ENCODE measurements around the gene RAB11A. TPM values are rescaled to one million over a fixed set of nuclear protein-coding genes. Genes with fewer than 3 reads are reported as not detected.

RAB11A gene
- total and polyA plus RNA-seq, 2 of the 13 experiments (the other 11 are each of a cell fraction or from before 2014, with no cell fraction given) = 161 to 162 TPM

DNA sequence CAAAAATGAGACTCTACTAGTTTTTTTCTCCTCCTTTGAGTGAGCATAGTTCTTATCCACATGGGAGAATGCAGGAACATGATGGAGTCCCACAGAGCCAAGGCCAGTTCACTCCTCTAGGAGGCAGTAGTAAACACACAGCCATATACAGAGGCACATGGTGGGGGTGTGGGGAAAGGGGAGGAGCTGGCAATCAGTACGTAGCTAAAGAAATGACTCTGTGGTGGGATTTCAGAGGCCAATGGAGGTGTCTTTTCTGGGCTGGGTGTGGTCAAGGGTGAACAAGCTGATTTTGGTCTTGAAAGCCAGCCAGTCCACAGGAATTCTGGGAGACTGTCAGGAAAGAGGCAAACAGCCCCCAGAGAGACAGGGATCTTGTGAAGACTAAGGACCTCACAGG lies 6.6 kb upstream of the RAB11A start (continued):
- TF ChIP-seq, protein P1, sequence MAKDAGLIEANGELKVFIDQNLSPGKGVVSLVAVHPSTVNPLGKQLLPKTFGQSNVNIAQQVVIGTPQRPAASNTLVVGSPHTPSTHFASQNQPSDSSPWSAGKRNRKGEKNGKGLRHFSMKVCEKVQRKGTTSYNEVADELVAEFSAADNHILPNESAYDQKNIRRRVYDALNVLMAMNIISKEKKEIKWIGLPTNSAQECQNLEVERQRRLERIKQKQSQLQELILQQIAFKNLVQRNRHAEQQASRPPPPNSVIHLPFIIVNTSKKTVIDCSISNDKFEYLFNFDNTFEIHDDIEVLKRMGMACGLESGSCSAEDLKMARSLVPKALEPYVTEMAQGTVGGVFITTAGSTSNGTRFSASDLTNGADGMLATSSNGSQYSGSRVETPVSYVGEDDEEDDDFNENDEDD (CRISPR knock-in tag; IDR thresholded peaks at IDR 0.05; ENCODE audit: borderline replicate concordance) = peak; percentile 50; the same call in 1 of the 2 replicates
- TF ChIP-seq ZFP62 (CRISPR knock-in tag; IDR thresholded peaks at IDR 0.05) (no peak), SMC3 (IDR thresholded peaks at IDR 0.05; ENCODE audit: low read length) (peak; percentile 45; the same call in 1 of the 2 replicates), ZNF274 (CRISPR knock-in tag; IDR thresholded peaks at IDR 0.05) (no peak), BHLHE40 (IDR thresholded peaks at IDR 0.05; ENCODE audit: low read length) (no peak), DNMT3B (CRISPR knock-in tag; conservative IDR thresholded peaks at IDR 0.05) (no peak), NRL (CRISPR knock-in tag; IDR thresholded peaks at IDR 0.05; ENCODE audit: borderline replicate concordance) (no peak), CEBPB (IDR thresholded peaks at IDR 0.05; ENCODE audit: borderline replicate concordance, low read depth, low read length) (no peak), KDM1A (CRISPR knock-in tag; IDR thresholded peaks at IDR 0.05) (no peak), SPEN (CRISPR knock-in tag; IDR thresholded peaks at IDR 0.05; ENCODE audit: low read depth) (no peak), PAWR (CRISPR knock-in tag; IDR thresholded peaks at IDR 0.05; ENCODE audit: borderline replicate concordance) (no peak), NBN (conservative IDR thresholded peaks at IDR 0.05) (no peak), ZNF354B (CRISPR knock-in tag; IDR thresholded peaks at IDR 0.05) (no peak), XRCC5 (optimal IDR thresholded peaks at IDR 0.05; ENCODE audit: low read length) (peak; percentile 42), ZNF552 (CRISPR knock-in tag; IDR thresholded peaks at IDR 0.05; ENCODE audit: borderline replicate concordance) (no peak), CBX1 (IDR thresholded peaks at IDR 0.05; ENCODE audit: low read depth) (no peak), ZNF460 (CRISPR knock-in tag; IDR thresholded peaks at IDR 0.05; ENCODE audit: borderline replicate concordance) (no peak), RORA (CRISPR knock-in tag; IDR thresholded peaks at IDR 0.05) (no peak), ZNF468 (CRISPR knock-in tag; IDR thresholded peaks at IDR 0.05) (no peak)
- TF ChIP-seq, protein P2, sequence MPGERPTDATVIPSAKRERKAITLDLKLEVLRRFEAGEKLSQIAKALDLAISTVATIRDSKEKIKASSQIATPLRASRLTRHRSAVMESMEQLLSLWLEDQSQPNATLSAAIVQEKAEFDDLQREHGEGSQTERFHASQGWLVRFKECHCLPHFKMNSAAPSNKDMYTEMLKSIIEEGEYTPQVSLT (CRISPR knock-in tag; IDR thresholded peaks at IDR 0.05; ENCODE audit: borderline replicate concordance, low read depth) = no peak
- TF ChIP-seq, protein P3, sequence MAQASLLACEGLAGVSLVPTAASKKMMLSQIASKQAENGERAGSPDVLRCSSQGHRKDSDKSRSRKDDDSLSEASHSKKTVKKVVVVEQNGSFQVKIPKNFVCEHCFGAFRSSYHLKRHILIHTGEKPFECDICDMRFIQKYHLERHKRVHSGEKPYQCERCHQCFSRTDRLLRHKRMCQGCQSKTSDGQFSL (CRISPR knock-in tag; IDR thresholded peaks at IDR 0.05) = peak; percentile 73; the same call in 1 of the 2 replicates
- TF ChIP-seq, protein P4, sequence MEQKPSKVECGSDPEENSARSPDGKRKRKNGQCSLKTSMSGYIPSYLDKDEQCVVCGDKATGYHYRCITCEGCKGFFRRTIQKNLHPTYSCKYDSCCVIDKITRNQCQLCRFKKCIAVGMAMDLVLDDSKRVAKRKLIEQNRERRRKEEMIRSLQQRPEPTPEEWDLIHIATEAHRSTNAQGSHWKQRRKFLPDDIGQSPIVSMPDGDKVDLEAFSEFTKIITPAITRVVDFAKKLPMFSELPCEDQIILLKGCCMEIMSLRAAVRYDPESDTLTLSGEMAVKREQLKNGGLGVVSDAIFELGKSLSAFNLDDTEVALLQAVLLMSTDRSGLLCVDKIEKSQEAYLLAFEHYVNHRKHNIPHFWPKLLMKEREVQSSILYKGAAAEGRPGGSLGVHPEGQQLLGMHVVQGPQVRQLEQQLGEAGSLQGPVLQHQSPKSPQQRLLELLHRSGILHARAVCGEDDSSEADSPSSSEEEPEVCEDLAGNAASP (CRISPR knock-in tag; IDR thresholded peaks at IDR 0.05; ENCODE audit: borderline replicate concordance) = no peak
- TF ChIP-seq, protein P5, sequence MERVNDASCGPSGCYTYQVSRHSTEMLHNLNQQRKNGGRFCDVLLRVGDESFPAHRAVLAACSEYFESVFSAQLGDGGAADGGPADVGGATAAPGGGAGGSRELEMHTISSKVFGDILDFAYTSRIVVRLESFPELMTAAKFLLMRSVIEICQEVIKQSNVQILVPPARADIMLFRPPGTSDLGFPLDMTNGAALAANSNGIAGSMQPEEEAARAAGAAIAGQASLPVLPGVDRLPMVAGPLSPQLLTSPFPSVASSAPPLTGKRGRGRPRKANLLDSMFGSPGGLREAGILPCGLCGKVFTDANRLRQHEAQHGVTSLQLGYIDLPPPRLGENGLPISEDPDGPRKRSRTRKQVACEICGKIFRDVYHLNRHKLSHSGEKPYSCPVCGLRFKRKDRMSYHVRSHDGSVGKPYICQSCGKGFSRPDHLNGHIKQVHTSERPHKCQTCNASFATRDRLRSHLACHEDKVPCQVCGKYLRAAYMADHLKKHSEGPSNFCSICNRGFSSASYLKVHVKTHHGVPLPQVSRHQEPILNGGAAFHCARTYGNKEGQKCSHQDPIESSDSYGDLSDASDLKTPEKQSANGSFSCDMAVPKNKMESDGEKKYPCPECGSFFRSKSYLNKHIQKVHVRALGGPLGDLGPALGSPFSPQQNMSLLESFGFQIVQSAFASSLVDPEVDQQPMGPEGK (CRISPR knock-in tag; IDR thresholded peaks at IDR 0.05) = peak; percentile 38; the same call in 1 of the 2 replicates
- TF ChIP-seq, protein P6, sequence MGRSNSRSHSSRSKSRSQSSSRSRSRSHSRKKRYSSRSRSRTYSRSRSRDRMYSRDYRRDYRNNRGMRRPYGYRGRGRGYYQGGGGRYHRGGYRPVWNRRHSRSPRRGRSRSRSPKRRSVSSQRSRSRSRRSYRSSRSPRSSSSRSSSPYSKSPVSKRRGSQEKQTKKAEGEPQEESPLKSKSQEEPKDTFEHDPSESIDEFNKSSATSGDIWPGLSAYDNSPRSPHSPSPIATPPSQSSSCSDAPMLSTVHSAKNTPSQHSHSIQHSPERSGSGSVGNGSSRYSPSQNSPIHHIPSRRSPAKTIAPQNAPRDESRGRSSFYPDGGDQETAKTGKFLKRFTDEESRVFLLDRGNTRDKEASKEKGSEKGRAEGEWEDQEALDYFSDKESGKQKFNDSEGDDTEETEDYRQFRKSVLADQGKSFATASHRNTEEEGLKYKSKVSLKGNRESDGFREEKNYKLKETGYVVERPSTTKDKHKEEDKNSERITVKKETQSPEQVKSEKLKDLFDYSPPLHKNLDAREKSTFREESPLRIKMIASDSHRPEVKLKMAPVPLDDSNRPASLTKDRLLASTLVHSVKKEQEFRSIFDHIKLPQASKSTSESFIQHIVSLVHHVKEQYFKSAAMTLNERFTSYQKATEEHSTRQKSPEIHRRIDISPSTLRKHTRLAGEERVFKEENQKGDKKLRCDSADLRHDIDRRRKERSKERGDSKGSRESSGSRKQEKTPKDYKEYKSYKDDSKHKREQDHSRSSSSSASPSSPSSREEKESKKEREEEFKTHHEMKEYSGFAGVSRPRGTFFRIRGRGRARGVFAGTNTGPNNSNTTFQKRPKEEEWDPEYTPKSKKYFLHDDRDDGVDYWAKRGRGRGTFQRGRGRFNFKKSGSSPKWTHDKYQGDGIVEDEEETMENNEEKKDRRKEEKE (IDR thresholded peaks at IDR 0.05) = no peak

Measured in HepG2 (cell line).